NCI-H1092 (cell line): ENCODE measurements around the gene NKD1.

ENCODE experiments used
- DNase-seq: peaks from one replicate; lab custom pipeline; 2025; lab: John Stamatoyannopoulos, UW

NKD1 gene

DNA sequence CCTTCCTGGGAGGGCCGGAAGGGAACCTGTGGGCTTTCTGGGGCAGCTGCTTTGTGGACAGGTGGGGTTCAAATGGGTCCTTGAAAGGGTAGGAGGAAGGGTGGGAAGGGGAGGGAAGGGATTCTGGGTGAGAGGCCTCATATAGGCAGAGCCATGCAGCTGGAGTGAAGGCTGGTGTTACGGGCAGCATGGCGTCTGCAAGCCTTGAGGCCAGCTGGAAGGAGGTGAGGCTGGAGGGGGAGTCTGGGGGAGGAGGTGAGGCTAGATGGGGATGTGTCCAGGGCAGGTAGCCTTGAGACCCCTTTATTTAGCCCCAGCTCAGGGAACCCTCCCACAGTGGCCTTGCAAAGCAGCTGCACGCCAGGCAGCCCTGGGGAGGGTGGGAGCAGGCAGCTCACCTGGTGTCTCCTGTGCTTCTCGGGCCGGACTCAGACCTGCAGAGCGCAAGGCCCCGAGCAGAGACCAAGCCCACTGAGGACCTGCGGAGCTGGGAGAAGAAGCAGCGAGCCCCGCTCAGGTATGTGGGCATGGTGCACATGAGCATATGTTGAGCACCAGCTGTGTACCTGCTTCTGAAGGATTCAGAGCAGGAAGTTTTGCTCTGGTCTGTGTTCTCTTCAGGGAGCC lies 82.3 kb downstream of the NKD1 start:
- no peak for DNase-seq

DNA sequence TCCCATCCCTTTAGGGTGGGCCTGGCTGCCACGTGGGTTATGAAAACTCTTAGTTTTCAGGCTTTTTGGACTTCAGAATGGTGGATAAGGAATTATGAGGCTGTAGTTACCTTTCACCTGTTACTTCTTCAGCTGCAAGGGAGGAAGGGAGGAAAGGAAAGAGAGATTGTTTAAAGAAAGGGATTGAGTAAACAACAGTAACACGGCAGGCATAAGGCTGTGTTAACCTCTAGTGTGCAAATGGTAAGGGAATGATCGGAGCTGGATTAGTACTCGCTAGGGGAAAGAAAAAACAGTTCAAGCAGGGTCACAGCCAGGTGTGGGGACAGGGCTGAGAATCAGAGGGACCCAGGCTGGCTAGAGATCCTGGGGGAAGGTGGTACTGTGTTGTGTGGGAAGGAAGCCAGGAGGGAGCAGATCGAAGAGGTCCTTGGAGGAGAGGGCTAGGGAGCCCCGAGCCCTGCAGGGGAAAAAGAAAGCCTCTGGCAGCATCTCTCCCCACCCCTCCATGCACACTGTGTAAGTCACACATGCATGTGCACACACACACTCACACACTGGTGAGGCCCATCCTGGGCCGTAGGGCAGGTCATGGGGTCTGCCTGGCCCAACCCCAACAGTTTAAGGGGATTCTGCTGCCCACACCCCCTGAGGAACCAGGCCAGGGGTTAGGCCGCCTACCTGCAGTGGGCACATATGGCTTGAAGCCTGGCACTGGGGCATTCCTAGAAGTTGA lies 83.2 kb downstream of the NKD1 start:
- no peak for DNase-seq

DNA sequence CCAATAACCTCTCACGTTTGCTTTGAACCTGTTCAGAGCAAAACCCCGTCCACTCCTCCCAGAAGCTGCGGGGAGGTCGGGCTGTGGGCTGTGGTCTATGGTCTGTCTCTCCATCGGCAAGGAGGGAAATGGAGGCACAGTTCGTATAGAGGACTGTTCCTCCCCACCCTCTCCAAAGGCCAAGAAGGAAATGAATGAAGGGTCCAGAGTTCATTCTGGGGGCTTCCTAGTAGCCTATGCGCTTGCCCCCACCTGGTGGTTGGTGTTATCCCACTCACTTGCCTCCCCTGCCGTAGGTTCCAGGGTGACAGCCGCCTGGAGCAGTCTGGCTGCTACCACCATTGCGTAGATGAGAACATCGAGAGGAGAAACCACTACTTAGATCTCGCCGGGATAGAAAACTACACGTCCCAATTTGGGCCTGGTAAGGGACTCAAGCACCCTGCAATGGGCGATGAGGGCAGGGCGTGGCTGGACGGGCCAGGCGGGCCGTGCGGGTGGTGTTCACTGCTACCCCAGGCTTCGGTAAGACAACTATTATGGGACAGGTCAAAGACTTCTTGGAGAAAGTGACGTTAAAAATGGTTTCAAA lies 83.9 kb downstream of the NKD1 start:
- DNase-seq = no peak

DNA sequence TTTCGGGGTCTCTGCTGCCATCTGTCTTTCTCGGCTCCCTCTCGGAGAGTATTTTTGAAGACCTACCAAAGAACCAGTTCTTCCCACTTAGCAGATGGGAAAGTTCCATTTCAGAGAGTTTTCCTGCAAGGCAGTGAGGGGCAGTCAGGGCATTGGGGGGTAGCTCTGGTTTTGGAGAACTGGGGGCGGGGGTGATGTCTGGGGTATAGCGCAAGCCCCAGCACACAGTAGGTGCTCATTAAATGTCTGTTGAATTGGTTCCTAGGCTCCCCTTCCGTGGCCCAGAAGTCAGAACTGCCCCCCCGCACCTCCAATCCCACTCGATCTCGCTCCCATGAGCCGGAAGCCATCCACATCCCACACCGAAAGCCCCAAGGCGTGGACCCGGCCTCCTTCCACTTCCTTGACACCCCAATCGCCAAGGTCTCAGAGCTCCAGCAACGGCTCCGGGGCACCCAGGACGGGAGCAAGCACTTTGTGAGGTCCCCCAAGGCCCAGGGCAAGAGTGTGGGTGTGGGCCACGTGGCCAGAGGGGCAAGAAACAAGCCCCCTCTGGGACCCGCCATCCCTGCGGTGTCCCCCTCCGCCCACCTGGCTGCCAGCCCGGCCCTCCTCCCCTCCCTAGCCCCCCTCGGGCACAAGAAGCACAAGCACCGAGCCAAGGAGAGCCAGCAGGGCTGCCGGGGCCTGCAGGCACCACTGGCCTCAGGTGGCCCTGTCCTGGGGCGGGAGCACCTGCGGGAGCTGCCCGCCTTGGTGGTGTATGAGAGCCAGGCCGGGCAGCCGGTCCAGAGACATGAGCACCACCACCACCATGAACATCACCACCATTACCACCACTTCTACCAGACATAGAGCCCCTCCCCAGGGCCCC lies 85.0 kb downstream of the NKD1 start:
- DNase-seq = no peak

DNA sequence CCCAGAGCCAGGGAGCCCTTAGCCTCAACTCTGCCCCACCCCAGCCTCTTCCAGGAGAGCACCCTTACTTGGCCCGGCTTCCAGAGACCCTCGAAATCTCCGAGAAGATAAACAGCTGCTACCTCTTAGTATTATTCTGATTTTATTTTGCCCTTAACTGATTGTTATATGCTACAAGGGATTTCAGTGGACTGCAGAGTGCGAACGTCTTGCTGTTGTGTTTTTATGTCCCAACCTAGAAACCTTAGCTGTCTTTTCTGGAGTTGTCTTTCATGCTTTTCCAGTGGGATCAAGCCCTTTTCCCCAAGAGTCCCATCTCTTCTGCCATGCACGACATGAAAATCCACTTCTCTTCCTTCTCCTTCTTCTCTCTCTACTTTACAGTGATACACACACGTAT lies 85.9 kb downstream of the NKD1 start:
- no peak for DNase-seq

DNA sequence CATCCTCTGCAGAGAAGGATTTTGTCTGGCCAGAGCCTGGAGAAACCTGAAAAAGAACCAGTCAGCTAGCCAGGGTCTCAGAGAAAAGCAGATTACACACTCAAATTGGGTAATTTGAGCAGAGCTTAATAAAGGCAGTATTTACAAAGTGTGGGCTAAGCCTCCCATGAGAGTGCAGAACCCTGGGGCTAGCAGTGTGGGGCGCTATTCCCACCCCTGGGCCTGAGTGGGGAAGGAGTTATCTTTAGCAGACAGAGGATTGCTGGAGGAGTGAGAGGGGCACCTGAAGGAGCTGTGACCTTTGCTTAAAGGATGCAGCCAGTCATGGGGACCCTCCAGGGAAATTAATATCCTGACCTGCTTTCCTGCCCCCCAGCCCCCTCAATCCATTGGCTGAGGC lies 86.8 kb downstream of the NKD1 start:
- no peak for DNase-seq

DNA sequence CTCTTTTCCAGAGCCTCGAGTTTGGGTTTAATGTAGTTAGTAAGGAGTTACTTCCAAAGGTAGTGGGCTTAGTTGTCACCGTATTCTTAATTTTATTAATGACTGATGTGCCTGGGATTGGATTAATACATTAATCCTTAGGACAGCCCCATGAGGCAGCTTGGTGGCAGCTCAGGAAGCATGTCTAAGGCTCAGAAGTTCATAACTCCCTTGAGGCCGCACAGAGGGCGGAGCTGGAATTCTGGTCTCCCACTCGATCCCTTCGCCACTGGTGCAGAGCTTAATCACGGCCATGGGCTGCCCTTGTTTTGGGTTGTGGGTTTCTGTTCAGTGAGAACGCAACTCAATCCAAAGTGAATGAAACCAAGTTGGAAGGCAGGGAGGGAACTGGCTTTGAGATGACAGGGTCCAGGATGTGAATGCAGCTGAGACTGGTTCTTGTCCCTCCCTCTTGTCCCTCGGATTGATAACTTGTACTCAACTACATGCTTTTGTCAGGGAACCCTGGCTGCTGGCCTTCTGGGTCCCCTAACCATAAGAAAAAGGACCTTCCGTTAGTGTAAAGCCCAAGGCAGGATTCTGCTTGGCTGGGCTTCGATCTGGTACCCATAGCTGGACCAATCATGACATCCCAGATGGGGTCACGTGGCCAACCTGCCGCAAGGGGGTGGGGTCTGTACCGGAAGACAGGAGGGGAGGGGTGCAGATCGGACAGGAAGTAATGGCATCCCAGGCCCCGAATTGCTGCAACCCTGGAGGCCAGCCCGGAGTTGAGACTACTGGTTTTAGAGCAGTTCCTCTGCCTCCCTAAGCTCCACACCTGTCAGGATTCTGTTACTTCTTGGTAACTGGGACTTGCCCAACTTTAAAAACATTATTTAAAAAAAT lies 87.6 kb downstream of the NKD1 start:
- DNase-seq = no peak

DNA sequence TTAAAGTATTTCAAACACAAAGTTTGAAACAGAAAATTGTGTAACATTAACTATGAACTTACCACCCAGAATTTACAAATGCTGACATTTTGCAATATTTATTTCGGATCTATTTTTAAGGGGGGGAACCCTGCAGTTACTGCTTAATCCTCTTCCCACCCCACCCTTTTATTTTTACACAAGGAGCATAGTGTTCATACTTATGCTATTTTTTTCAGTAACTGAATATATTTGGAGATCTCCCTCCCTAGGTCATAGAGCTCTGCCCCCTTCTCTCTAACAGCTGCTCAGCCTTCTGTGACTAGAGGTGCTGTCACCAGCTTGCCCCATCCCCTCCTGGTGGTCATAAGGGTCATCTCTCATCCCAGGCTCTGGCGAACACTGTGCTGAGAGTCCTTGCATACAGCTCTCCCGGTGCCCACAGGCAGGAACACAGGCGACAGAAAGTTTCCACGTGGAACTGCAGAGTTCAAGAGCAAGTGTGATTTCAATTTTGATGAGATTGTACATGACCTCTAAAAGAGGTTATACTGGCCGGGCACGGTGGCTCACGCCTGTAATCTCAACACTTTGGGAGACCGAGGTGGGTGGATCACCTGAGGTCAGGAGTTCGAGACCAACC lies 88.7 kb downstream of the NKD1 start:
- no peak for DNase-seq

DNA sequence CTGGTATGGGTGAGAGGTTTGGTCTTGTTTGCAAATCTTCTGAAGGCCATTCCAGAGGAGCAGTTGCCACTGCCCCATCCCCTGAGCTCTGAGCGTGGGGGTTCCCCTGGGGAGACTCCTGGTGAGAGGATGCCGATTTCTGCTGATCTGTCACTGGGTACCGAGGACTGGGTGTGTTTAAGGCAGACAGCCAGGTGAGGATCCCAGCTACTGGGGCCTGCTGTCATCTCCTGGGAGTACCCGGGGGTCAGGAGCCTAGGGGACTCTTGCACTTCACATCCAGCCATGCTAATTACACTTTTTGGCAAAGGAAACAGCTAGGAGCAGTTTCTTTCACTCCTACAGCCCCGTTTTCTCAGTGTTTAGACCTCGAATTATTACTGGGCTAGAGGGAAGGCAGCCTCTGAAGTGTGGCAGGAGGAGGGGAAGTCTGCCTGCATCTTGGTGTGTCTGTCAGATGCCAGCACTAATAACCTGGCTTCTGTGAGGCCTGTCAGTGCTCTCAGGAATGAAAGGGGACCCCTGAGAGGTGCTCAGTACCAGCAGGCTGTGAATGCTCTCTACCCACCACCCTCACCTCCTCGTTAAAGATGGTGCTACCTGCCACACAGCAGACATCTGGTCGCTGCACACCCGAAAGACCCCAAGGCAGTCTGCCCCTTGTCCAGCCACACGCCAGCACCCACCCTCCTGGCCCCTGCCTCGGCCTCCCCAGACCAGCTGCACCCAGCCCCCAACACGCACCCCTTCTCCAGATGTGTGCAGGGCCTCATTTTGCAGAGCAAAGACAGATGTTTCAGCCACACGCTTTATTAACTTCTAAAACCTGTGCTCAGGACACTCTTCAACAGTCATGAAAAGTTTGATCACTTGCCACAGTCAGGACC lies 89.8 kb downstream of the NKD1 start:
- no peak for DNase-seq

DNA sequence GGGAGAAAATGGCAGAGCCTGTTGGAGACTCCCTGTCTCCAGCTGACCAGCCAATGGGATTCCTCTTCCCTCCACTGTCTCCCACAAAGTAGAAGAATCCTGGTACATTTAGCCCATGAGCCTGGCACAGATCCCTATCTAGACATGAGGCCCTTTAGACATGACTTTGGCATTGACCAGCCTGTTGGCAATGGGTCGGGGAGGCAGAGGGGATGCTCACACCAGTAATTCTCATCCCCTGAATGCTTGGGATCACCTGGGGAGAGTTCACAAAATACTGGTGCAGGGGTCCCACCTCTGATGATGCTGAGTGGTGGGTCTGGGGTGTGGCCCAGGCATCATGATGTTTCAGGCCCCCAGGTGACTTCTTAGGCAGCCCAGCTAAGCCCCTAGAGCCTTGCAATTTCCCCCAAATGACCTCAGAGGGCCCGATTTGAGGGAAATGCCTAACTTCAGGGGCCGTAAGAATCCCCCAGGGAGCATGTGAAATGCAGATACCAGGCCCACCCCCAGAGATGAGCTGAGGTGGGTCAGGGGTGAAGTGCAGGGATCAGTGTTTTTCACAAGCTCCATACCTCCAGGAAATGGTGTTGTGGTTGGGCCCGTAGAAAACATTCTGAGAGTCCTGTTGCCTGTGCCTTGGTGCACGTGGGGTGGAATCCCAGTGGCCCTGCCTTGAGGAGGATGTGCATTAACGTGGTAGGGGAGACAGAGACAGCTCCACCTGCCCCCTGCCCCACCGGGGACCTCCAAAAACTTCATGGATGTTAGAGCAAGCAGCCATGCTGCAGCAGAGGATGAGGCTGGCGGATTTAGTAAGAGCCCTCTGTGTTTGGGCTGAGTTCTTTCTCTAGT lies 90.8 kb downstream of the NKD1 start:
- no peak for DNase-seq

DNA sequence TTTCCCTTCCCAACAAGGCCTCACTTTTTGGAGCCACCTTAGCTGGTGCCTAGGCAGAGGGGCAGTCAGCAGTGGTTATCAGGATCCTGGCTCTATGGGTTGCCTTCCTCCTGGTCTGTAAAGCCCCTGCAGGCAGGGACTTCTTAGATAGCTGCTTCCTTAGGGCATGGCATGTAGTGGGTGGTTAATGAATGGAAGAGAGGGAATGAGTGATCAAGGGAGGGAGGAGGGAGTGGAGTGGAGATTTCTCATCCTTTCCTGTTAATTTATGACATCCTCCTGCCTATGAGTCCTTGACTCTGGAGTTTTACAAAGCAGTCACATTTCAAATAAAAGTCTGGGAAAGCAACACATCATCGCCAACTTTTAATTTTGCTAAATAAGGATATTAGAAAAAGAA lies 92.2 kb downstream of the NKD1 start:
- no peak for DNase-seq

DNA sequence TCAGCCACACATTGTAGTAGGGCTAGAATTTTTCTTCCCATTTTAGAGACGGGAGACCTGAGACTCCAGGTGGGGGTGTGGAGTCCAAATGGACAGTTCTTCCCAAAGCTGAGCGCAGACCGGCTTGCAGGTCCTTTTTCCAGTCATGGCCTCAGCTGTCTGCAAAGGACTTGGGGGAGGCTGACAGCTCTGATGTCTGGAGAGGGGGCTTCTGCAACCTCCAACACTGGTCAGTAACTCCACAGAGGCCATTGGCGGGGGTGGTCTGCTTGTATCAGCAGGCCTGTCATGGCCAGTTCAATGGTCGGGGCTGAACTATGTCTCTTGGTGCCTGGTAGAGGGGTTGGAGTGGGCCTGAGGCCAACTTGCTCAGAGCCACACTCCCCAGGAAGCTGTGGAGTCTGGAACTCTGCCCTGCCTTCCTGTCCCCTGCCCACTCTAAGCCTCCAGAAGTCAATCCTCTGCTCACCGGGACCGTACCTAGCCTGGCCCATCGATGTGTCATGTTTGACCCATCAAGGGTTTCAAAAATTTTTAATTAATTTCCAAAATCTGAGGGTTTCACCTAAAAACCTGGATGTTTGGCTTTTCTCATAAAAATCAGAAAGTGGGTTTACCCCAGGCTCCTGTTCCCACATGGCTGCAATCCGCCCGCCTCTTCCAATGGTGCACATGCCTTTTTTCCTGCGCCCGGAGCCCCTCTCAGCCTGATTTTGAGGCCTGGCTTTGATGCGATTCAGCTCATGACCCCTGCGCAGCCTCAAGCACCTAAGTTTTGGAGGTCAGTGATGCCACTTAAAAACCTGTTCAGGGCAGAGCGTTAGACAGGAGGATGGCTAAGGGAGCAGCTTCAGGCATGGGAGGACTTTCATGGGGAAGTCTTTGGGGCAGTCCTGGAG lies 93.0 kb downstream of the NKD1 start:
- DNase-seq = no peak

DNA sequence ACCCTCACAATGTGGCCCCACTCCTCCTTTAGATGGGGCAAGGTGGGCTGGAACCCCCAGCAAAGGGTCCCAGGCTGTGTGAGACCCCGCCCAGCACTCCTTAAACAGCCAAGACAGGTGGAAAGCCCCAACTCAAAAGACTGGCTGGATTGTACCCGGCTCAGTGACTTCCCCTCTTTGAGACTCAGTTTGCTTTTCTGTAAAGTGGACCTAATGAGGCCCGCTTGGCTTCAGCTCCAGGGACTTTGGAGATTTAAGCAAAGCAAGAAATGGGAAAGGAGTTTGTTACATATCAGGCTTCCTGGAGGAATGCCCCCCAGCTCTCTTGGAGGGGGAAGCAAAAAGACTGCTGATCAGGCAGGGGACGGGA lies 93.6 kb downstream of the NKD1 start:
- DNase-seq = no peak

DNA sequence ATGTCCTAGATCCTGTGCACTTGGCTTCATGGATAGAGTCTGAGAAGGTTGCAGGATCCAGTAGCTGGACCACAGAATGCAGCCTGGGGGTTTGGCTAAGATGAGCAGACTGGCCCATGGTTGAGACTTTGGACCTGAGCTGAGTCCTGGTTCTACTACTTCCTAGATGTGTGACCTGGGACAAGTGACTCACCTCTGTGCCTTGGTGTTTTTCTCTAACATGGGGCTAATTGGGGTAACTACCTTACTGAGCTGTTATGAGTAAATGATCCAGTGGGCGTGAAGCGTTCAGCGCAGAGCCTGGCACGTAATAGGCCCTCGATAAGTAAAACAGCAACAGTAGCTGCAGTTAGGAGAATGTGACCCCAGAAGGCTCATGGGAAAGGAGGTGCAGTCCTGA lies 94.2 kb downstream of the NKD1 start:
- no peak for DNase-seq

DNA sequence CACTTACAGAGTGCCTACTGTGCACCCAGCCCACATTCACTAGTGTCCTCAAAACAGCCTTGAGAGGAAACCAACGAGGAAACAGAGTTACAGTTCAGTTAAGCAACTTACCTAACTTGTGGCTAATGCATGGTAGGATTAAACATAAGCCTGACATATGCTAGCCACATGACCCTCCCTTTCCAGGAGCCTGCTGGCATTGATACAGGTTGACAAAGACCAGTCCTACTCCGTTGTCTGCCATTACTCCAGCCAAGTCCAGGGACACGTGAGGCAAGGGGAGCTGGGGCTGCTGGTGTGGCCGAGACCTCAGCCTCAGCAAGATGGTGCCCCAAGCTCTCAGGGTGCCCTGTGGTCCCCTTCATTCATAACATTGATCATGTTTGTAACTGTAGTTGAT lies 95.0 kb downstream of the NKD1 start:
- DNase-seq = no peak

DNA sequence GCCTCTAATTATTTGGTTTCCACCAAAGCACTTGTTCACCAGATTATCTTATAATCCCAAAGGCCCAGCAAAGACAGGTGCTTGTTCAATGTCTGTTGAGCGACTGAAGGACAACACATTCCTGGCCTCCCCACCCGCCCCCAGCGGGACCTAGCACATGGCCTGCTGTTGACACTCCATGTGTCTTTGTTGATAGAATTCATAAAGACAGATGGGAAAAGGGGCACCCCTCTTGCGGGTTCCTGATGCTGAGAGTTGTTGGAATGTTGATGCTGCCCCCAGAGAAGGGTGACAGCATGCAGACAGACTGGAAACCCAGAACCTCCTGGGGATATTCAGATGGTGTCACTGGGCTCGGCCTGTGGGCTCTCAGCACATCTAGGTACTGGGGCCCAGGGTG lies 96.0 kb downstream of the NKD1 start:
- DNase-seq = no peak

DNA sequence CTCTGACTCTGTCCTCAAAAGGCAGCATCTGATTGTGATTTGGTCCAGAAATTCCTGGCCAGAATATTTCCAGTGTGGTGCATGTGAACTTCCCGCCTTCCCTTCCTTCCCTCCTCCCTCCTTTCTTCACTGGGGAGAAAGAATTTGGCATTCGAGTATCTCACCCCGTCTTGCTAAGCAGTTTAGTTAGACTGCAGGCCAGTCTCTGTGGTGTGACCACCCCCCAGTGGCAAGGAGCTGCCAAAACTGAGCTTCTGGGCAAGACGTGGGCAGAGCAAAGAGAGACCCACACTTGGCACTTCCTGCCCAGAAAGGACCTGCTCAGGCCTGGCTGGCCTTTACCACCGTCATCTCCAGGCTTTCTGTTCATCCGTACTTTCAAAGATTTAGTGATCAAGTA lies 96.5 kb downstream of the NKD1 start:
- no peak for DNase-seq

DNA sequence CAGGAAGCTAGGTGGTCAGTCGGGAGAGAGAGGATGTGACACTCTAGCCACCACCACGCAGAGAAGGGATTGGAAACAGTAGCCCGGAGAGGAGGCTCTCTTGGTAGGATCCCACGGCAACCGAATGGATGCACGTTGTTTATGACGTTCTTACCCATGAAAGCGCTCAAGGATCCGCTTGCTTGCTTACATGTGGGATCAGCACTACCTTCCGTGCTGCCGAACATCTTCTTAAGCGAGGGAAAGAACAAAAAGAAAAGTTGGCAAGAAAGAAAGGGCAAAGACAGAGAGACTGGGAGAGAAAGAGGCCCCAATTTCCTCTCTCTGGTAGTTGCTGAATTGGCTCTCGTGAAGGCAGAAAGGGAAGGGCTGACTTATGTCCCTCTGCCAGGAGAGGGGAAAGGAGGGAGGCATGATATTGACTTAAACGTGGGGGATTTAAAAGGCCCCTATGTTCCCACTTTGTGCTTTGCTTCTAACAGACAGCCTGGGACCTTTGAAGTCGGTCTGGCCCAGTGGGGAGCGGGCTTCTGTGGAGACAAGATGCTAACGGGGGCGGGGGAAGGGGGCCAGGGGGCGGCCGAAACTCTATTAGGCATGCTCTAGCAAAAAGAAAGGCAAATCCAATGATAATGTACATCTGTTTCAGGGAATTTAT lies 97.5 kb downstream of the NKD1 start:
- DNase-seq = no peak
